GM04503 (cell line): ENCODE results near the gene PAK1IP1.
"Not testable (repeated sequence)": the region's sequence is repeated elsewhere in the genome, so short reads cannot be mapped to it uniquely, and the experiment has no call there.

Experiments
- DNase-seq: peaks from one replicate; pipeline ENCODE4 v3.0.0-alpha.2; 2012; ENCODE audit warnings: low read depth

PAK1IP1 gene

DNA sequence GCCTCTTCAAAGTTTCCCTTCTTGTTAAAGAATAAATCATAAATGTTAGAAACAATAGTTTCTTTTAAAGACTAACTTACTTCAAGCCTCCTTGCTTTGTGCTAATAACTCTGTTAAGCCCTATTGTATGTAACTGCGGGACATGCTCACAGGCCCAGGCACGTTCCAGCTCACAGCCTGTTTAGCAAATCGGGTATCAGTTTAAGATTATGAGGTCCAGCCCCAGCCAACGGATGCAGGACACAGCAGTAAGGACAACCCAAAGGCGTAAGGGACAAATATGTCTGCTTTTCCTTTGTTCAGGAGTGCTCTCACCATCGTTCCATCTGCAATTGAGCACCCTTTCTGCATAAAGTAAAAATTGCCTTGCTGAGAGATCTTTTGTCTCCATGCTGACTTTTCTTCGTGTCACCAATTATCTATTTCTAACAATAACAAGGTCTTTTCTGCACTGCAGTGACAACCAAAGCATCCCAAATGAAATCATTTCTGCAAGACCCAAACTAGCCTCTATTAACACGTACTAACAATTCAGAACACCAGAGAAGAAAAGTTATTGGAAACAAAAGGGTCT, 1.7 kb upstream of the PAK1IP1 start:
- DNase-seq, result no peak

DNA sequence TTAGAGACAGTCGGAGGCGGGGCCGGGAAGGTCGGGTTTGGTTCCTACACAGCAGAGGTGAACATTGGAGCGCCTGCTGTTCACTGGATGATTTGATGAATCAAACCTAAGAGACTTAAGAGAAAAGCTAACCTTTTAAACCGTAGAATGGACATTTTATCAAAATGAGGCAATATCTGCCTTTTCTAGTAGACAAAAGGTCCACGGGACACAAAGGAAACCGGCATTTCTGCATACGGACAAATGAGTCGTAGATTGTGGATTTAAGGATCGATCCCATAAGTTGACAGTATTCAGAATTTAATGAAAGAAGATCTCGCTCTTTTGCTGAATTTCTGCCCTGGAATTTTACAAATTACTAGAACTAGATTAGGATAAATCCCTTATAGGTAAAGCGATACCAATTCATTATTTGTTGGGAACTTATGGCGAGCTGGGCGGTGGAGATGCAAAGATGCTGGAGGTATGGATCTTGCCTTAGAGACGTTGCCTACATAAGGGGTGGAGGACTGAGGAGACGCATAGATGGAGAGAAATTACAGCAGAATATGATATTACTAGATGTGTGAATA, 400 bp downstream of the PAK1IP1 start:
- DNase-seq, result no peak

DNA sequence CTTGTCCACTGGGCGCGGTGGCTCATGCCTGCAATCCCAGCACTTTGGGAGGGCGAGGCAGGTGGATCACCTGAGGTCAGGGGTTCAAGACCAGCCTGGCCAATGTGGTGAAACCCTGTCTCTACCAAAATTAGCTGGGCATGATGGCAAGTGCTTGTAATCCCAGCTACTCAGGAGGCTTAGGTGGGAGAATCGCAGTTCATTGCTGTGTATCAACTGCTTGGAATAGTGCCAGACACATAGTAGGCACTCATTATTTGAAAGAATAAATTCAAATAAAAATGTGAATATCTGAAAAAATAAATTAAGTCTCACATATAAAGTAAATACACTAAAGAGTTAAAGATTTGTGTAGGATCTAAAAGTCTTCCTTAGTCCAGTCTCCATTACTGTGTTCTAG, 1.9 kb downstream of the PAK1IP1 start:
- no peak for DNase-seq

DNA sequence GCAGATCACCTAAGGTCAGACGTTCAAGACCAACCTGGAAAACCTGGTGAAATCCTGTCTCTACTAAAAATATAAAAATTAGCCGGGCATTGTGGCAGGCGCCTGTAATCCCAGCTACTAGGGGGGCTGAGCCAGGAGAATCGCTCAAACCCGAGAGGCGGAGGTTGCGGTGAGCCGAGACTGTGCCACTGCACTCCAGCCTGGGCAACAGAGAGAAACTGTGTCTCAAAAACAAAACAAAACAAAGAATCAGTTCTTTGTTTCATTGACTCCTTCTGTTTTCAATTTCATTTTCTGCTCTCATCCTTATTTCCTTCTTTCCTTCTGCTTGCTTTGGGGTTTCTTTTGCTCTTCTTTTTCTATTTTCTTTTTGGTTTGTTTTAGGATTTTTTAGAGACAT, 19.2 kb downstream of the PAK1IP1 start:
- no peak for DNase-seq

DNA sequence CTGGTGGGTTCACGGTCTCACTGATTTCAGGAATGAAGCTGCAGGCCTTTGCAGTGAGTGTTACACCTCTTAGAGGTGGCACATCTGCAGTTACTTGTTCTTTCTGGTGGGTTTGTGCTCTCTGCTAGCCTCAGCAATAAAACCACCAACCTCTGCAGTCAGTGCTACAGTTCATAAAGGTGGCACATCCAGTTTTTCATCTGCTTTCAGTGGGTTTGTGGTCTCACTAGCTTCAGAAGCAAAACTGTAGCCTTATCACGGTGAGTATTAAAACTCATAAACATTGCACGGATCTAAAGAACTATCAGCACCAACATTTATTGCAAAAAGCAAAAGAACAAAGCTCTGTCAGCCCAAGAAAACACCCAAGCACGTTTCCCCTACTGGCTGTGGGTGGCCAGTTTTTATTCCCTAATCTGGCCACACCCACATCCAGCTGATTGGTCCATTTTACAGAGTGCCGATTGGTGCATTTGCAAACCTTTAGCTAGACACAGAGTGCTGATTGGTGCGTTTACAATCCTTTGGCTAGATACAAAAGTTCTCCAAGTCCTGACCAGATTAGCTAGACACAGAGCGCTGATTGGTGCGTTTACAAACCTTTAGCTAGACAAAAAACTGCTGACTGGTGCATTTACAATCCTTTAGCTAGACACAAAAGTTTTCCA, 24.7 kb downstream of the PAK1IP1 start:
- DNase-seq, result no peak

DNA sequence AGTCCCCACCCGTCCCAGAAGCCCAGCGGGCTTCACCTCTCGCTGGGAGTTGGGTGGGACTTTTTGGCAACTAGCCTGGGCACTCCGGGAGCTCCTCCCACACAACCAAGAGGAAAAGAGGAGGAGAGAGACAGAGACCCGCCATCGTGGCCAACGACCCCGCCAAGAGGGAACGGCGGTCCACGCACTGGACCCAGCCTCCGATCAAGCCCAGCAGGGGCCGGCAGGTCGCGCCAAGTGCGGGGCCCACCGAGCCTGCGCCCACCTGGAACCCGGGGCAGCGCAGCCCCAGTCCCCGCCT, 25.1 kb downstream of the PAK1IP1 start:
- no peak for DNase-seq

DNA sequence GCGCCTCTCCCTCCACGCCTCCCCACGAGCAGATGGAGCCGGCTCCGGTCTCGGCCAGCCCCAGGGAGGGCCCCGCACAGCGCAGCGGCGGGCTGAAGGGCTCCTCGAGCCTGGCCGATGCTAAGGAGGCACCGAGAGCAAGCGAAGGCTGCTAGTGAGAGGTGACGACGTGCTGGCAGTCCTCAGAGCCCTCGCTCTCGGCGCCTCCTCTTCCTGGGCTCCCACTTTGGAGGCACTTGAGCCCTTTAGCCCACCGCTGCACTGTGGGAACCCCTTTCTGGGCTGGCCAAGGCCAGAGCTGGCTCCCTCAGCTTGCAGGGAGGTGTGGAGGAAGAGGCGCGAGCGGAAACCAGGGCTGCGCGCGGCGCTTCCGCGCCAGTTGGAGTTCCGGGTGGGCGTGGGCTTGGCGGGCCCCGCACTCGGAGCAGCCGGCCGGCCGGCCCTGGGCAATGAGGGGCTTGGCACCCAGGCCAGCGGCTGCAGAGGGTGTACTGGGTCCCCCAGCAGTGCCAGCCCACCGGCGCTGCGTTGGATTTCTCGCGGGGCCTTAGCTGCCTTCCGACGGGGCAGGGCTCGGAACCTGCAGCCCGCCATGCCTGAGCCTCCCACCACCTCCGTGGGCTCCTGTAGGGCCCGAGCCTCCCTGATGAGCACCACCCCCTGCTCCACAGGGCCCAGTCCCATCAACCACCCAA, 25.6 kb downstream of the PAK1IP1 start:
- no peak for DNase-seq

DNA sequence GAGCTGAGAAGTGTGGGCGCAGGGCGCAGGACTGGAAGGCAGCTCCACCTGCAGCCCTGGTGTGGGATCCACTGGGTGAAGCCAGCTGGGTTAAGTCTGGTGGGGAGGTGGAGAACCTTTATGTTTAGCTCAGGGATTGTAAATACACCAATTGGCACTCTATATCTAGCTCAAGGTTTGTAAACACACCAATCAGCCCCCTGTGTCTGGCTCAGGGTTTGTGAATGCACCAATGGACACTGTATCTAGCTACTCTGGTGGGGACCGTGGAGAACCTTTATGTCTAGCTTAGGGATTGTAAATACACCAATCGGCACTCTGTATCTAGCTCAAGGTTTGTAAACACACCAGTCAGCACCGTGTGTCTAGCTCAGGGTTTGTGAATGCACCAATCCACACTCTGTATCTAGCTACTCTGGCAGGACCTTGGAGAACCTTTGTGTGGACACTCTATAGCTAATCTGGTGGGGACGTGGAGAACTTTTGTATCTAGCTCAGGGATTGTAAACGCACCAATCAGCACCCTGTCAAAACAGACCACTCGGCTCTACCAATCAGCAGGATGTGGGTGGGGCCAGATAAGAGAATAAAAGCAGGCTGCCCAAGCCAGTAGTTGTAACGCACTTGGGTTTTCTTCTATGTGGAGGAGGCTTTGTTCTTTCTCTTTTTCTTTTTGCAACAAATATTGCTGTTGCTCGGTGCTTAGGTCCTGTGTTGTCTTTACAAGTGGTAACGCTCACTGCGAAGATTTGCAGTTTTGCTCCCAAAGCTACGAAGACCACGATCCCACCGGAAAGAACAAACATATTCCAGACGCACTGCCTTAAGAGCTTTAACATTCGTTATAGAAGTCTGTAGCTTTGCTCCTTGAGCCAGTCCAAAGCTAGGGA, 26.4 kb downstream of the PAK1IP1 start:
- not testable (repeated sequence) for DNase-seq

DNA sequence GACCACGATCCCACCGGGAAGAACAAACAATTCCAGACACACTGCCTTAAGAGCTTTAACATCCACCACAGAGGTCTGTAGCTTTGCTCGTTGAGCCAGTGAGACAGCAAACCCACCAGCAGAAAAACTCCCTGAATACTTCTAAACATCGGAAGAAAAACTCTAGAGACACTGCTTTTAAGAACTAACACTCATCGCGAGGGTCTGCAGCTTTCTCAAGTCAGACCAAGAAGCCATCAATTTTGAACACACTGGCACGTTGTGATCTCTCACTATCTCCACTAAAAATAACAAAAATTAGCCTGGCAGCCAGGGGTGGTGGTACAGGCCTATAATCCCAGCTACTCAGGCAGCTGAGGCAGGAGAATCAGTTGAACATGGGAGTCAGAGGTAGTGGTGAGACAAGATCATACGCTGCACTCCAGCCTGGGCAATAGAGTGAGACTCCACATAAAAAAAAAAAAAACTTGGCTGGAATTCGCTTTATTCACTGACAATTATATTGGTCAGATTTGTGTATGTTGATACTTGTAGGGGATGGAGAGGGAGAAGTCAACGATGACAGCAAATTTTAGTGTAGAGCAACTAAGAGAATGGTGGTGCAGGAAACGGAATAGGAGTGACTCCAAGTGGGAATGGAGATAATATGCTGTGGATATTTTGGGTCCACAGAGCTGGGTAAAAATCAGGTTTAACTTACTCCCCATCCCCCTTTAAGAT, 27.2 kb downstream of the PAK1IP1 start:
- no peak for DNase-seq

DNA sequence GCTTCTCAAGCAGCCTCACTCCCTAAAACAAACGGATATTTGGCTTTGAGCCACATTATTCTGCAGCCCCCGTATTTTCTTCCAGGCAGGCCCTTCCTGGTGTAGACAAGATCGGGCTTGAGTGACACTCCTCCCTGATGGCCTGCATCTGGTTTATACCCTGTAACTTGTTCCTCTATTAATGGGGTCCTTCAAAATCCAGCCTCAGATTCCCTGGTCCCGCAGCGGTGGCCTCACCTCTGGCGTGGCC, 27.7 kb downstream of the PAK1IP1 start:
- DNase-seq, result no peak

DNA sequence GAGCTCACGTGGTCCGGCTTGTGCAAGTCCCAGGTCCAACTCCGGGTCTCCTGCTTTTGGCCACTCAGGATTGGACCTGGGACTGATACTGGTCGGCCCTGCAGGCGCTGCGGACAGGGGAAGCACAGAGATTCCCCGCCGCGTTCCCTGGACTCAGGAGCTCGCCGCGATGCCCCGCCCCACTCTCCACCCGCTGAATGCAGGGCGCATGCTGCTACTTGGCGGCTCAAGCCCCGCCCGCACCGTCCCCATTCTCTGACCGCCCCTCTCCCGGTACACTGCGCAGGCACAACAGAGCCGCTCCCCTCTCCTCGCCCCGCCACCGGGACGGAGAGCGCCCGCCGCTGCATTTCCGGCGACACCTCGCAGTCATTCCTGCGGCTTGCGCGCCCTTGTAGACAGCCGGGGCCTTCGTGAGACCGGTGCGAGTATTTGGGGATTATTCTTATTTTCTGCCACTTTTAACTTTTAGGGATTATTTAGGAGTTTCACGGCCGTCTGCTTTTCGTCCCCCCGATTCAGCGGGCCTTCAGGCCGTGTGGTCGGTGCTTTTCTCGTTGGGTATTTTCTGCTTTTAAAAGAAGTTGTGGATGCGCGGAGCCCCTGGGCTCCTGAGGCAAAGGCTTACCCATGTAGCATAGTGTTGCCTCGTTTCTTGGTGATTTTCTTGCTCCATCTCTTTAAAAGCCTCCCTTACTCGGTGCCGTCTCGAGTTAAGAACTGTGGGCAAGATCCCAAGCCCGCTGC, 28.2 kb downstream of the PAK1IP1 start, which contains the start of gene TMEM14C:
TSS of gene TMEM14C (plus strand) at position 251 of the 747 bp plus-strand sequence. CDS start 1,544 bp downstream, outside the sequence.
- peak; percentile 91 for DNase-seq

DNA sequence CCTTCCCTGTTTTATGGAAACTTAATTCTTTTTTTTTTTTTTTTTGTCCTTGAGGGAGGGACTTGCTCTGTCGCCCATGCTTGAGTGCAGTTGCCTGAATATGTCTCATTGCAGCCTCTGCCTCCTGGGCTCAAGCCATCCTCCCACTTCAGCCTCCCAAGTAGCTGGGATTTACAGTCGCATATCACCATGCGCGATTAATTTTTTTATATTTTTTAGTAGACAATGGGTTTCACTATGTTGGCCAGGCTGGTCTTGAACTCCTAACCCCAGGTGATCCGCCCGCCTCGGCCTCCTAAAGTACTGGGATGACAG, 28.8 kb downstream of the PAK1IP1 start:
- DNase-seq, result no peak

DNA sequence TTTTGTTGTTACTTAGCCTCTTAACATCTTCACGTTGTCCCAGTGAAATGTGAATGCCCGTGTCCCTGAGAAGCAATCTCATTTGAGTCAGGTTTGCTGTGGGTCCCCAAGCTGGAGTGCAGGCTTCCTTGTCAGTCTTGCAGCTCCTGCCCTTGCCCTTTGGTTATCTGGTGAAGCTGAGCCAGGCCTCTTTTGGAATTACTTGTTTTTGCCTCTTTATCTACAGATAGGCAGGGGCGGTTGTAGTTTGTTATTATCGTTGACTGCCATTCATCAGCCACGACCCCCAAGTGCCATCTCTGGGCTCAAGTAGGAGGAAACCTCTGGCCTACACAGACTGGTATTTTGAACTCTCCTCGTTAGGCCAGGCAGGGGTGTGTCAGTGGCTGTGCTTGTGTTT, 30.3 kb downstream of the PAK1IP1 start:
- DNase-seq, result no peak

DNA sequence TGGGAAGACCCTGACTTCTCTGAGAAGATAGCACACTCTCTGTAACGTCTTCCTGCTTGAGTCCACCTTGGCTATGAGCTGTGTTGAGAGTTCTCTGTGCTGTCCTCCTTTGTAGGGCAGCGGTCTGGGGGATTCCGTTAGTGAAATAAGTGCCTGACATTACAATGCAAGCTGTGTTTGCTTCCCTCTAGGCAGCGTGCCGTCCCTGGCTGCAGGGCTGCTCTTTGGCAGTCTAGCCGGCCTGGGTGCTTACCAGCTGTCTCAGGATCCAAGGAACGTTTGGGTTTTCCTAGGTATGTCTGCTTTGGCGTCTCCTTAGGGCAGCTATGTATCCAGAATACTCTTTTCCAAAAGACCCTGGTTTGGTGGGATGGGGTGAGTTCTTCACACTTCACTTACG, 30.9 kb downstream of the PAK1IP1 start:
- no peak for DNase-seq

DNA sequence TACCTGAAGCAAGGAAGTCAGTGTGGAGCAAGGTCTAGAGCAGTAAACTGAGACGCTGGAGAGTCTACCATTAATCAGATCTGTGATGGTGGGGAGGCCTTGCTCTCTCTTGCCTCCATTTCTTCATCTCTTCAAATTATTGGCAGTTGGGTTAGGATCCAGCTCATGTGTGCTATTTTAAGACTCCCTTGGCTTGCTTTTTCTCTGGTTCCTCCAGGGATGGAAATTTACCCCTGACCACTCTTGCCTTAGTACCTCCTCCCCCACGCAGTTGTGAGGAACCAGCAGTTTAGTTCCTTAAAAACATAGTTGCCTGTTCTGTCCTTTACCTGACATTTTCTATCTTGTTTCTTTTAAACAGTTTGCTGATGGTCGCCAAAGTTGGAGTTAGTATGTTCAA, 35.5 kb downstream of the PAK1IP1 start:
- no peak for DNase-seq

DNA sequence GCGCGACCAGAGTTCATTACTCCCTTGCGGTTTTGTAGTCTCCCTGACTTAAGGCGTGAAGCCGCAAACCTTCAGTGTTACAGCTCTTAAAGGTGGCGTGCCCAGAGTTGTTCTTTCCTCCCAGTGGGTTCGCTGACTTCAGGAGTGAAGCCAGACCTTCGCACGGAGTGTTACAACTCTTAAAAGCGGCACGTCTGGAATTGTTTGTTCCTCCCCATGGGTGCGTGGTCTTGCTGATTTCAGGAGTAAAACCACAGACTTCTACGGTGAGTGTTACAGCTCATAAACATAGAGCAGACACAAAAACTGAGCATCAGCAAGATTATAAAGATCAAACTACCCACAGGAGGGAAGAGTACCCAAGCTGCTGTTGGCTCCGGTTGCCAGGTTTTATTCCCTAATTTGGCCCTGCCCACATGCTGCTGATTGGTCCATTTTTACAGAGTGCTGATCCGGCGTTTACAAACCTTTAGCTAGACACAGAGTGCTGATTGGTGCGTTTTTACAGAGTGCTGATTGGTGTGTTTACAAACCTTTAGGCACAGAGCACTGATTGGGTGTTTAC, 38.5 kb downstream of the PAK1IP1 start:
- DNase-seq, result no peak

DNA sequence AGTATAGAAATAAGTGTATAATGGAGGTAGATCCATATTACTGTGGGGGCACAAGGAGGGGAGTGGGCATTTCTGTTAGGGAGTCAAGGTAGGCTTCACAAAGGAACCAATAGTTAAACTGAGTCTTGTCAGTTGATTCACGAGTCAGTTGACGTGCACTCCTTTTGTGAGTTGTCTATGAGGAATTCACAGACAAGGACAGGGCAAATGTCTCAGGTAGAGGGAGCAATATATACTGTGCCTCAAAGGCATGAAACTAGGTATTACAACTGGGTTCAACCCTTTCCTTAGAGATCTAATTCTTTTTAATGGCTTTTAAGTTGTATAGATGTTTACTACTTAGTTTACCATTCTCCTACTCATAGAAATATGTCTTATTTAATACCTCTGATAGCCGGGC, 39.1 kb downstream of the PAK1IP1 start:
- DNase-seq, result no peak

DNA sequence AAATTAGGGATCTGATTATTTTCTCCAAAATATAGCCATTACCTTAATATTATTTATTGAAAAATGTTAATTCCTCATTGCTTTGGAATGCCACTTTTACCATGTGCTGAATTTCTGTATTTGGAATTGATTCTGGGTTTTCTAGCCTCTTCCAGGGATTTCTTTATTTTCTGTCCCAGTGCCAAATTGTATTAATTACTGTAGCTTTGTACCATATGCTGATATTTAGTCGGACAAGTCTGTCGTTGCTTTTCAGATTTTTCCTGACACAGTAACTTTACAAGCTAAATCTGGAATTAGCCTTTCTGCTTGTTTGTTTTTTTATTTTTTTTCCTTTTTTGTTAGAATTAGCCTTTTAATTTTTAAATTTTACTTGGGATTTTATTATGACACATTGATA, 42.0 kb downstream of the PAK1IP1 start:
- DNase-seq, result no peak

DNA sequence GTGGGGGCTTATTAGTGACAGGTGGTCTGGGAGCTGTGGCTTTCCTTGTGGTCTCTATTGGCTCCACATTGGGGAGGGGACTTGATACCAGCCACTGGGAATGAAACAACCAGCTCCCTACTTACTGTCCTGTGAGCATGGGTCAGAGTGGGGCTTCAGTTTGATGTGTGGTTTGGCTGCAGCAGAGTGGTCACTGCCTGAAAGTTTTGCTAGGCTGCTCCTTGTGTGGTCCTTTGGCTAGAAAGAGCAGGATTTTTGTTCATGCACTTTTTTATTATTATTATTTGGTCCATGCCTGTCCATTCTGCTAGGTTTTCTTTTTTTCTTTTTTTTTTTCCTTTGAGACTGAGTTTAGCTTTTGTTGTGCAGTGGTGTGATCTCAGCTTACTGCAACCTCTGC, 45.3 kb downstream of the PAK1IP1 start:
- no peak for DNase-seq

DNA sequence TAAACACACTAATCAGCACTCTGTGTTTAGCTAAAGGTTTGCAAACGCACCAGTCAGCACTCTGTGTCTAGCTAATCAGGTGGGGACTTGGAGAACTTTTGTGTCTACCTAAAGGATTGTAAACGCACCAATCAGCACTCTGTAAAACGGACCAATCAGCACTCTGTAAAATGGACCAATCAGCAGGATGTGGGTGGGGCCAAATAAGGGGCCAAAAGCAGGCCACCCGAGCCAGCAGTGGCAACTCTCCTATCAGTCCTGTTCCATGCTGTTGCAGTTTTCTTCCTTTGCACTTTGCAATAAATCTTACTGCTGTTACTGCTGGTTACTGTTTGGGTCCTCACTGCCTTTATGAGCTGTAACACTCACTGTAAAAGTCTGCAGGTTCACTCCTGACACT, 46.9 kb downstream of the PAK1IP1 start:
- DNase-seq, result not testable (repeated sequence)

DNA sequence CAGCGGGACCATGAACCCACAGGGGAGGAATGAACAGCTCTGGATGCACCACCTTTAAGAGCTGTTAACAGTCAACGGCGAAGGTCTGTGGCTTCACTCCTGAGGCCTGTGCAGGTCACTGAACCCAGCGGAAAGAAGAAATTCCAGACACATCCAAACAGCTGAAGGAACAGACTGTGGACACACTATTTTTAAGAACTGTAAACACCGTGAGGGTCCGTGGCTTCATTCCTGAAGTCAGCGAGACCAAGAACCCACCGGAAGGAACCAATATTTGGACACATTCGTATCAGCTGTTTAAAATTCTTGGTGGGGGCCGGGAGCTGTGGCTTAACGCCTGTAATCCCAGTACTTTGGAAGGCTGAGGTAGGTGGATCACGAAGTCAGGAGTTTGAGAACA, 47.5 kb downstream of the PAK1IP1 start:
- DNase-seq, result no peak
